Measurements from ENCODE around the gene ZNF775.

ZNF775 gene

DNA sequence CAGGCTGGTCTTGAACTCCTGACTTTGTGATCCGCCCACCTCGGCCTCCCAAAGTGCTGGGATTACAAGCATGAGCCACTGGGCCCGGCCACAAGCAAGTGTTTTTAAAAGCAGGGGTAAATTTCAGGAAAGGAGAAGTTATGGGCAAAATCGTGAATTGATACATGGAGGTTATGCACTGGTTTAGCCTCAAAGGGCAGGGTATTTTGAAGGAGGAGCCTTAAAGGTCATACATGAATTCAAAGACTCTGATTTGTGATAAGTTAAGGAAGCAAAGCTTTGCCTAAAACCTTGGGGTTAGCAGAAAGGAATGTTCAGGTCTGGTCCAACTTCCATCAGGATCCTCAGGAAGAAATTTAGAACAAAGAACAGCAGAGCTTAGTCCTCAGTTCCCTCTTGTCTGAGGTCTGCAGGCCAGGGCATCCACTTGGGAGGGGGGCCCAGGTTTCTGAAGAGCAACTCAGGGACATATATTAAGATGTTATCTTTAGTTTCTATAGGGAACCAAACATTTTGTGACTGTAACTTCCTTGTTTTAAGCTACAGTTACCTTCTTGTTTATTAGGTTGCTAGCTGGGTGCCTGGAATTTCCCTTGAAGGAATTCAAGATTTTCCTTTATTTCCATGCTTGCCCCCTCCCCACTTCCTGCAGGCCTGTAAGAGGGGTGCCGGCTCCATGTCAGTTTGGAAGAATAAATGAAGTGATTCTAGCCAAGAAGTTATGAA is 13.3 kb upstream of the ZNF775 start:
- peaks cover 1% of the 10 kb centered on the region for H3K79me1 ChIP-seq (replicated peaks; ENCODE audit: low read length, poor library complexity, severe bottlenecking)
- H2BK120ac ChIP-seq (ENCODE audit: low read depth, low read length), result no peak overlapping the region
- H3K18ac ChIP-seq (ENCODE audit: low read depth in 1 of 2, low read length in 2 of 2), result no peak overlapping the region
- H2BK12ac ChIP-seq (ENCODE audit: low read length in 2 of 2), result no peak overlapping the region
- no peak overlapping the region for H2AFZ ChIP-seq (ENCODE audit: low read depth, low read length)
- H2AK5ac ChIP-seq (ENCODE audit: low read length, severe bottlenecking), result no peak overlapping the region
- H3K23ac ChIP-seq (ENCODE audit: low read length in 2 of 2), result no peak overlapping the region
- peaks cover 13 to 17% of the 10 kb centered on the region in 2 experiments for H3K27me3 ChIP-seq (ENCODE audit: control insufficient read depth in 1 of 2, insufficient read depth in 1 of 2, low read length in 2 of 2)
- H3K9me3 ChIP-seq (ENCODE audit: control insufficient read depth, low read length), result no peaks in the 10 kb centered on the region
- H2BK15ac ChIP-seq (ENCODE audit: low read depth, poor library complexity, severe bottlenecking), result no peak overlapping the region
- H3K36me3 ChIP-seq (ENCODE audit: control insufficient read depth in 1 of 2, insufficient read depth in 2 of 2, low read depth in 1 of 2, low read length in 2 of 2), result peaks cover 0 to 3% of the 10 kb centered on the region in 2 experiments
- H4K91ac ChIP-seq (ENCODE audit: low read length), result no peak overlapping the region
- no peak overlapping the region for H3K4me3 ChIP-seq (ENCODE audit: insufficient read depth in 1 of 2, low read depth in 1 of 2, low read length in 2 of 2)
- 95% methylated on average over 4 of the region's 5 CpGs for WGBS
- peaks cover 16% of the 10 kb centered on the region for H3K4me1 ChIP-seq (ENCODE audit: control insufficient read depth, insufficient read depth, low read depth, low read length)
- H3K4ac ChIP-seq (ENCODE audit: low read depth in 1 of 2, low read length in 2 of 2), result no peak overlapping the region
- H3K27ac ChIP-seq (ENCODE audit: low read length, poor library complexity, severe bottlenecking), result no peak overlapping the region
- H3K9ac ChIP-seq (ENCODE audit: low read length), result no peak overlapping the region
- DNase-seq, result no peak
- H4K8ac ChIP-seq (ENCODE audit: low read length), result no peak overlapping the region
- no peak overlapping the region for H3K14ac ChIP-seq (ENCODE audit: low read length in 2 of 2)
- no peak overlapping the region for H3K4me2 ChIP-seq (ENCODE audit: low read length, poor library complexity, severe bottlenecking)
- no peak overlapping the region for H2BK5ac ChIP-seq (ENCODE audit: low read depth, low read length, poor library complexity, severe bottlenecking)

DNA sequence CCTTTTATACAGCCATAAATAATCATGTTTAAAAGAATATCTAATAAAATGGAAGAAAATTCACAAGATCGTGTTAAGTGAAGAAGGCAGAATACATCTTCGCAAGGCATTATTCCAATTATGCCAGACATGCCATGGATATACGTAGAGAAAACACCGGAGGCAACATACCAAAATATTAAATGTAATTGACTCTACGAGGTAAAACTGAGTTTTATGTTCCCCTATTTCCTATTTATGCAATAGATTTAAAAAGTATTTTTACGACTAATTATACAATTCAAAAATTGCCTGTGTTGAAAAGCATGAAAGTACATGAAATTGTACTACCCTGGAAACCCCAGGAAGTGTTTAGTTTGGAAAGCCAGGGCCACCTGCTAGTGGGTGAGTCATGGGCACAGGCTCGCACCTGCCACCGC is 11.4 kb upstream of the ZNF775 start:
- H2BK12ac ChIP-seq (ENCODE audit: low read length in 2 of 2), result peak overlapping the region in 1 of 2 experiments; percentile 76
- H2AK5ac ChIP-seq (ENCODE audit: low read length, severe bottlenecking), result no peak overlapping the region
- peak overlapping the region; percentile 92 for H3K4me2 ChIP-seq (ENCODE audit: low read length, poor library complexity, severe bottlenecking)
- peak overlapping the region; percentile 33 for H4K8ac ChIP-seq (ENCODE audit: low read length)
- WGBS, result 64% methylated on average over 6 of the region's 8 CpGs
- H3K9me3 ChIP-seq (ENCODE audit: control insufficient read depth, low read length), result no peaks in the 10 kb centered on the region
- peak overlapping the region; percentile 46 for H2AFZ ChIP-seq (ENCODE audit: low read depth, low read length)
- peak overlapping the region; percentile 90 for H3K9ac ChIP-seq (ENCODE audit: low read length)
- peak; percentile 60 for DNase-seq
- H3K27me3 ChIP-seq (ENCODE audit: control insufficient read depth in 1 of 2, insufficient read depth in 1 of 2, low read length in 2 of 2), result peaks cover 4 to 9% of the 10 kb centered on the region in 2 experiments
- H2BK5ac ChIP-seq (ENCODE audit: low read depth, low read length, poor library complexity, severe bottlenecking), result no peak overlapping the region
- H2BK120ac ChIP-seq (ENCODE audit: low read depth, low read length), result peak overlapping the region; percentile 59
- peaks cover 17% of the 10 kb centered on the region for H3K79me1 ChIP-seq (replicated peaks; ENCODE audit: low read length, poor library complexity, severe bottlenecking)
- peak overlapping the region in 1 of 2 experiments; percentile 84 for H3K4ac ChIP-seq (ENCODE audit: low read depth in 1 of 2, low read length in 2 of 2)
- no peak overlapping the region for H3K14ac ChIP-seq (ENCODE audit: low read length in 2 of 2)
- peaks cover 28% of the 10 kb centered on the region for H3K4me1 ChIP-seq (ENCODE audit: control insufficient read depth, insufficient read depth, low read depth, low read length)
- peak overlapping the region in 1 of 2 experiments; percentile 49 for H3K18ac ChIP-seq (ENCODE audit: low read depth in 1 of 2, low read length in 2 of 2)
- no peak overlapping the region for H3K23ac ChIP-seq (ENCODE audit: low read length in 2 of 2)
- H3K36me3 ChIP-seq (ENCODE audit: control insufficient read depth in 1 of 2, insufficient read depth in 2 of 2, low read depth in 1 of 2, low read length in 2 of 2), result peaks cover 5 to 21% of the 10 kb centered on the region in 2 experiments
- peak overlapping the region; percentile 60 for H2BK15ac ChIP-seq (ENCODE audit: low read depth, poor library complexity, severe bottlenecking)
- peak overlapping the region; percentile 83 for H3K27ac ChIP-seq (ENCODE audit: low read length, poor library complexity, severe bottlenecking)
- H4K91ac ChIP-seq (ENCODE audit: low read length), result no peak overlapping the region
- peak overlapping the region; percentile 47 to 96 for H3K4me3 ChIP-seq (ENCODE audit: insufficient read depth in 1 of 2, low read depth in 1 of 2, low read length in 2 of 2)

DNA sequence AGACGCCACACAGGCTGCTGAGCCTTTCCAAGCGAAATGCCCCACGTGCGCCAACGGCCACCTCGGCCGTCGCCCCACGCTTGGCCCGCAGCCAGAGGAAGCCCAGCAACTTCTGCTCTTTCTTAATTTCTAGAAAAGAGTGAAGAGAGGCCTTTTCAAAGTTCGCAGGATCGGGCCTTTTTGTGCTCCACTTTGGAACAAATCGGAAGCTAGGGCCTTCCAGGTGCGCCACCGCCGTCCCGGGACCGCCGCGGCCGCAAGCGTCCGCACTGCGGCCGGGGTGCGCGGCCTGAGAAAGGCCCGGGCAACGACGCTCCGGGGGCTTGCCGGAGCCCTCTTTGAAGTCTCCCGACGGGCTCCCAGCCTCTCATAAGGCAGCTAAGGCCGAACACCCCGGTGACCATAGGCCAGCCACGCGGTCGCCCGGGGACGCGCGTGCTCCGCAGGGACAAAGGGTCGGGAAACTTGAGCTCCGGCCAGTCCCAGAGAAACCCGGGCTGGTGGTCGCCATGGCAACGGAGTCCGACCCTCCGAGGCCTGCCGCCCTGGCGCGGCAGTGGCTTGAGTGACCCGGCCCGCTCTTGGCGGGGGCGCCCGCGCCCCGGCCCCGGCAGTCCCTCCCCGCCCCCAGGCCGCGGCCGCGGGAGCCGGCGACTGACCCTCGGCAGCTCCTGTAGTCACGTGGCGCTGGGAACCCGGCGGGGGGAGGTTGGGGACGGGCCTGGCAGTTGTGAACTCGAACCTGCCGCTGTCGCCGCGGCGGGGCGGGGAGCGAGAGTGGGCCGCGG is 10.8 kb upstream of the ZNF775 start, which contains the start of gene REPIN1:
REPIN1 (plus strand) TSS at position 727 of the 788 bp plus-strand sequence. CDS start 890 bp downstream, outside the sequence.
- Histone ChIP-seq H2BK120ac (ENCODE audit: low read depth, low read length) (peak within 1 kb of the TSS; percentile 94), H2AFZ (ENCODE audit: low read depth, low read length) (peak within 1 kb of the TSS; percentile 46), H4K91ac (ENCODE audit: low read length) (peak within 1 kb of the TSS; percentile 94), H3K4me3 (ENCODE audit: insufficient read depth in 1 of 2, low read depth in 1 of 2, low read length in 2 of 2) (peak within 1 kb of the TSS; percentile 86 to 96), H3K4me1 (ENCODE audit: control insufficient read depth, insufficient read depth, low read depth, low read length) (peaks cover 28% of the 10 kb centered on the region), H2BK15ac (ENCODE audit: low read depth, poor library complexity, severe bottlenecking) (peak within 1 kb of the TSS; percentile 94), H4K8ac (ENCODE audit: low read length) (peak within 1 kb of the TSS; percentile 95), H3K36me3 (ENCODE audit: control insufficient read depth in 1 of 2, insufficient read depth in 2 of 2, low read depth in 1 of 2, low read length in 2 of 2) (peaks cover 8 to 27% of the 10 kb centered on the region in 2 experiments), H3K4me2 (ENCODE audit: low read length, poor library complexity, severe bottlenecking) (peak within 1 kb of the TSS; percentile 92), H2BK5ac (ENCODE audit: low read depth, low read length, poor library complexity, severe bottlenecking) (peak within 1 kb of the TSS; percentile 91), H2BK12ac (ENCODE audit: low read length in 2 of 2) (peak within 1 kb of the TSS in 1 of 2 experiments; percentile 88), H3K4ac (ENCODE audit: low read depth in 1 of 2, low read length in 2 of 2) (peak within 1 kb of the TSS; percentile 92 to 97), H3K14ac (ENCODE audit: low read length in 2 of 2) (peak within 1 kb of the TSS; percentile 83 to 97), H3K23ac (ENCODE audit: low read length in 2 of 2) (peak within 1 kb of the TSS in 1 of 2 experiments; percentile 43), H3K79me1 (replicated peaks; ENCODE audit: low read length, poor library complexity, severe bottlenecking) (peaks cover 22% of the 10 kb centered on the region), H2AK5ac (ENCODE audit: low read length, severe bottlenecking) (peak within 1 kb of the TSS; percentile 24), H3K9me3 (ENCODE audit: control insufficient read depth, low read length) (no peaks in the 10 kb centered on the region), H3K9ac (ENCODE audit: low read length) (peak within 1 kb of the TSS; percentile 90), H3K27me3 (ENCODE audit: control insufficient read depth in 1 of 2, insufficient read depth in 1 of 2, low read length in 2 of 2) (peaks cover 0 to 3% of the 10 kb centered on the region in 2 experiments), H3K18ac (ENCODE audit: low read depth in 1 of 2, low read length in 2 of 2) (peak within 1 kb of the TSS; percentile 49 to 98), H3K27ac (ENCODE audit: low read length, poor library complexity, severe bottlenecking) (peak within 1 kb of the TSS; percentile 83)
- WGBS, result 3% methylated on average over 81 of the region's 85 CpGs
- peak; percentile 84 for DNase-seq

Data from mesenchymal stem cell (in vitro differentiated cells and primary cell).